H1 (cell line): Measurements from ENCODE around the gene MSH2. TPM values are rescaled to one million over a fixed set of nuclear protein-coding genes. Genes with fewer than 3 reads are reported as not detected.

Experiments used
- GTF2F1 ChIP-seq: IDR thresholded peaks from 2 replicates; pipeline ENCODE4 v1.6.1; 2012; ENCODE audit warnings: low read depth, low read length, improper control_type of control experiment, borderline replicate concordance
- KDM5A ChIP-seq: fragments of 200-600 bp; IDR thresholded peaks from 2 replicates; pipeline ENCODE4 v1.7.1; 2012; ENCODE audit warnings: mild to moderate bottlenecking, low read length, inconsistent platforms, mixed read lengths
- MAFK ChIP-seq: IDR thresholded peaks from 2 replicates; pipeline ENCODE4 v1.6.1; 2012; ENCODE audit warnings: low read depth, mild to moderate bottlenecking, improper control_type of control experiment, low read length
- POLR2AphosphoS5 ChIP-seq: IDR thresholded peaks from 2 replicates; pipeline ENCODE4 v1.6.1; 2011; ENCODE audit warnings: low read depth, low read length
- SP2 ChIP-seq: IDR thresholded peaks from 2 replicates; pipeline ENCODE4 v1.6.1; 2012; ENCODE audit warnings: mild to moderate bottlenecking, low read length, inconsistent platforms
- SP4 ChIP-seq: IDR thresholded peaks from 2 replicates; pipeline ENCODE4 v1.6.1; 2012; ENCODE audit warnings: low read length, inconsistent platforms
- TBP ChIP-seq: IDR thresholded peaks from 2 replicates; pipeline ENCODE4 v1.6.1; 2011; ENCODE audit warnings: low read depth, low read length, improper control_type of control experiment
- polyA plus RNA-seq, 7 experiments: library from polyadenylated mRNA; depleted of rRNA in 3 of 7; stranded (reverse) in 5 of 7; unstranded in 2 of 7; fragments of >200 nt in 5 of 7; fragments of 200-250 nt in 2 of 7; gene quantifications; 1 replicate in 5 of 7; 2 replicates in 1 of 7; 4 replicates in 1 of 7; pipeline versions ENCODE4 v1.2.1 to v1.2.3, GENCODE V29; 2011 to 2013; ENCODE audit warnings: missing spikeins in 2 of 7, mixed read lengths in 2 of 7
- total RNA-seq: library from RNA; stranded (reverse); fragmentation: NEBNext Ultra II Directional; extraction: Animal tissue kit (Norgen Biotek cat#: 25700); gene quantifications from 2 replicates; pipeline ENCODE4 v1.2.1, GENCODE V29; 2021
- TF ChIP-seq, protein P1 (sequence below): IDR thresholded peaks from 2 replicates; pipeline ENCODE4 v1.6.1; 2011; ENCODE audit warnings: low read depth, mild to moderate bottlenecking, low read length; ENCODE audit not compliant: insufficient read depth

MSH2 gene
- total and polyA plus RNA-seq, 2 of the 8 experiments (the other 6 are each of a cell fraction or from before 2014, with no cell fraction given), result 64.1 to 228 TPM

DNA sequence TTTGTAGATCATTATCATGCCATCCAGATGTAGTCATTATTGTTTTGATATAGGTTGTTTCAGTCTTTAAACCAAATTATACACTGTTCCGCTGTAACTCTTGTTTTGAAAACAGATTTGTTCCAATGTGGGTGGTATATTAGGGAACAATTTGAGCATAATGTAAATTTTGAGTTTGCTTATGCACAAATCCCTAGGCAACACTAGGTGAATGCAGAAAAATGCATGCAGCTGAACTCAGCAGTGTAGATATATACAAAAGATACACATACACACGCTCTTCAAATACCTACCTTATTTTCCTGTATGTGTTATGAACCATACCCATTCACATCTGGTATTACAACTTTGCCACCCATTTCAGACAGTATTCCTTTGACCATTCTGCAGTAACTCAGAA, 35.8 kb downstream of the MSH2 start (continued):
- TF ChIP-seq, protein P1, sequence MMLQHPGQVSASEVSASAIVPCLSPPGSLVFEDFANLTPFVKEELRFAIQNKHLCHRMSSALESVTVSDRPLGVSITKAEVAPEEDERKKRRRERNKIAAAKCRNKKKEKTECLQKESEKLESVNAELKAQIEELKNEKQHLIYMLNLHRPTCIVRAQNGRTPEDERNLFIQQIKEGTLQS, result no peak
- TF ChIP-seq POLR2AphosphoS5 (no peak), GTF2F1 (no peak), SP2 (no peak), SP4 (no peak), TBP (no peak), KDM5A (no peak), MAFK (no peak)
